BE2C (cell line): ENCODE data around the gene ESRRB.

ENCODE experiments used
- DNase-seq: peaks from one replicate; pipeline ENCODE4 v3.0.0-alpha.2; 2020
- H3K27me3 ChIP-seq: fragments of 250-450 bp; sonication (Bioruptor Pico); 2 replicates; pipeline ENCODE4 v1.5.1; 2020; ENCODE audit warnings: mild to moderate bottlenecking
- H3K36me3 ChIP-seq: fragments of 250-450 bp; sonication (Bioruptor Pico); 2 replicates; pipeline ENCODE4 v1.5.1; 2020; ENCODE audit warnings: mild to moderate bottlenecking
- H3K4me1 ChIP-seq: fragments of 250-450 bp; sonication (Bioruptor Pico); 2 replicates; pipeline ENCODE4 v1.5.1; 2020
- H3K4me3 ChIP-seq: 2 replicates; pipeline ENCODE4 v1.5.1; 2011; ENCODE audit warnings: low read depth, low read length
- H3K9me3 ChIP-seq: fragments of 250-450 bp; sonication (Bioruptor Pico); 2 replicates; pipeline ENCODE4 v1.5.1; 2020
- TF ChIP-seq, protein P1 (sequence below): IDR thresholded peaks from 2 replicates; pipeline ENCODE4 v1.5.1; 2012; ENCODE audit warnings: mild to moderate bottlenecking, low read depth, low read length

ESRRB gene

DNA sequence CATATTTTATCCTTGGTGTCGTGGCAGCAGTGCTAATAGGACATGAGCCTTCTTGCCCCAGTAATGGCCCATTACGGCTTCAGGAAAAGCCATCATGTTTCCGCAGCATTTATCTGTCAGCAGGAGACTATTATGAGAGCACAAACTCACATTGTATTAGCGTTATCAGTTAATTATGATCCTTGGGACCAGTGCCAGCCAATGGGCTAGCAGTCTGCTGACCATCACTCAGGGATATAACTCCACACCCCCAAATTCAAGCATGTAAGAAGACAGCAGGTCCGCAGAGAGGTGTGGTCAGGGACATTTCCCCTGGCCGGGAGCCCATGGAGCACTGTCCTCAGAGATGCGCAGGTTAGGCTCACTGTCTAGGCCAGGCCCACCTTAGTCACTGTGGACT, 4.9 kb upstream of the ESRRB start:
- Histone ChIP-seq H3K9me3 (no peaks in the 10 kb centered on the region), H3K4me1 (peaks cover 7% of the 10 kb centered on the region), H3K27me3 (peaks cover 62% of the 10 kb centered on the region), H3K4me3 (no peak overlapping the region), H3K36me3 (no peaks in the 10 kb centered on the region)
- DNase-seq: peak; percentile 54
- TF ChIP-seq, protein P1, sequence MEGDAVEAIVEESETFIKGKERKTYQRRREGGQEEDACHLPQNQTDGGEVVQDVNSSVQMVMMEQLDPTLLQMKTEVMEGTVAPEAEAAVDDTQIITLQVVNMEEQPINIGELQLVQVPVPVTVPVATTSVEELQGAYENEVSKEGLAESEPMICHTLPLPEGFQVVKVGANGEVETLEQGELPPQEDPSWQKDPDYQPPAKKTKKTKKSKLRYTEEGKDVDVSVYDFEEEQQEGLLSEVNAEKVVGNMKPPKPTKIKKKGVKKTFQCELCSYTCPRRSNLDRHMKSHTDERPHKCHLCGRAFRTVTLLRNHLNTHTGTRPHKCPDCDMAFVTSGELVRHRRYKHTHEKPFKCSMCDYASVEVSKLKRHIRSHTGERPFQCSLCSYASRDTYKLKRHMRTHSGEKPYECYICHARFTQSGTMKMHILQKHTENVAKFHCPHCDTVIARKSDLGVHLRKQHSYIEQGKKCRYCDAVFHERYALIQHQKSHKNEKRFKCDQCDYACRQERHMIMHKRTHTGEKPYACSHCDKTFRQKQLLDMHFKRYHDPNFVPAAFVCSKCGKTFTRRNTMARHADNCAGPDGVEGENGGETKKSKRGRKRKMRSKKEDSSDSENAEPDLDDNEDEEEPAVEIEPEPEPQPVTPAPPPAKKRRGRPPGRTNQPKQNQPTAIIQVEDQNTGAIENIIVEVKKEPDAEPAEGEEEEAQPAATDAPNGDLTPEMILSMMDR: no peak

DNA sequence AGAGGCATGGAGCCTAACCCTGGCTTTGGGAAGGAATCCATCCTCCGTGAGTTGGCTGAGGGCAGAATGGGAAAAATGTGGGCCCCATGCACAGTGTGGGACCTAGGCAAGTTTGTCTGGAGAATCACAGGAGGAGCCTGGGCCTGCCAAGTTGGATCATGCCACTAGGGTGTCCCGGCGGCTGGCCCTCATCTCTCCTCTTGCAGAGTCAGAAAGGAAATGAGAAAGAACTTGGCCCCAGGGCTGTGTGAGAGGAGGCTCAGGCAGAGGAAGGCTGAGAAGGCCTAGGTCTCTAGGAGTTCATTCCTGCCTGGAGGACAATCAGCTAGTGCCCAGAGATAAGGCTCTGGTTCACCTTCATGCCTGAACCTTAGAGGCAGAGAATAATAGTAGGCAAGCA, 2.5 kb upstream of the ESRRB start:
- no peak for DNase-seq
- peaks cover 7% of the 10 kb centered on the region for H3K4me1 ChIP-seq
- TF ChIP-seq, protein P1: no peak
- no peaks in the 10 kb centered on the region for H3K9me3 ChIP-seq
- H3K4me3 ChIP-seq: no peak overlapping the region
- H3K27me3 ChIP-seq: peaks cover 83% of the 10 kb centered on the region
- no peaks in the 10 kb centered on the region for H3K36me3 ChIP-seq

DNA sequence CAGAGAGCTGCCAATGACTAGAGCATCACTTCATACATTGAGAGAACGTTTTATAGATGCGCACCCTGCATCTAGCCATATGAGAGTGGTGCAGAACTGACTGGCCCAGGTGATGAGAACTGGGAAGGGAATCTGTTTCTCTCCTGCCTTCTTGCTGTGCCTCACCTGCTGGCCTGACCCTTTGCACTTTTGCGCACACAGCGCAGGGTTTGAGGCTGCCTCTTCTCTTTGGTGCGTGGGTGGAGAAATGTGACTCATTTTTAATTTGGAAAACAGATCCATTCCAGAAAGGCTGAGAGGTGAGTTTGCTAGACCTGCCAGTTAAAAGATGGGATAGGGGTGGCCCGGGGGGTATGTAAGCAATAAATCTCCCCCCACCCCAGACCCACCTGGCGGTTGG, 453 bp upstream of the ESRRB start:
- Histone ChIP-seq H3K4me3 (no peak overlapping the region), H3K4me1 (peaks cover 6% of the 10 kb centered on the region), H3K27me3 (peaks cover 88% of the 10 kb centered on the region), H3K9me3 (no peaks in the 10 kb centered on the region), H3K36me3 (no peaks in the 10 kb centered on the region)
- no peak for DNase-seq
- TF ChIP-seq, protein P1: no peak

DNA sequence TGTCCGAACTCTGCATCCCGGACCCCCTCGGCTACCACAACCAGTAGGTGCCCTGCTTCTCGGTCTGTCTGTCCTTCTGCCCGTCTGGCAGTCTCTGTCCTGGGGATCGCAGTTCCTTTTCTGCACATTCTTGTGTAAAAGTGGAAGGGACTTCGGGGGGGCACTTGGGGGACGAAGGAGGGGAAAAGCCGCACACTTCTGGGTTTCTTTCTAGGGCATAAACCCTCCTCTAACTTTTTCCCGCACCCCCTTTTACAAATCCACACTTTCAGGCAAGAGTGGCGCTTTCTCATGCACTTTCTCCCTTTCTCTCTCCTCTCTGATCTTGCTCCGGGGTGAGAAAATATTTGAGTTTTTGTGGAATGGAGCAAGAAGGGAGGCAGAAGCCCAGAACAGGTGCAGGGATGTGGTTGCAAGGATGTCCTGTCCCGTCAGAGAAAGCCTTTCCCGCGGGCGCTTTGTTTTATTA, 506 bp downstream of the ESRRB start:
- no peak overlapping the region; the same call in 1 of the 2 replicates for H3K4me3 ChIP-seq
- H3K9me3 ChIP-seq: no peaks in the 10 kb centered on the region
- H3K27me3 ChIP-seq: peaks cover 92% of the 10 kb centered on the region

DNA sequence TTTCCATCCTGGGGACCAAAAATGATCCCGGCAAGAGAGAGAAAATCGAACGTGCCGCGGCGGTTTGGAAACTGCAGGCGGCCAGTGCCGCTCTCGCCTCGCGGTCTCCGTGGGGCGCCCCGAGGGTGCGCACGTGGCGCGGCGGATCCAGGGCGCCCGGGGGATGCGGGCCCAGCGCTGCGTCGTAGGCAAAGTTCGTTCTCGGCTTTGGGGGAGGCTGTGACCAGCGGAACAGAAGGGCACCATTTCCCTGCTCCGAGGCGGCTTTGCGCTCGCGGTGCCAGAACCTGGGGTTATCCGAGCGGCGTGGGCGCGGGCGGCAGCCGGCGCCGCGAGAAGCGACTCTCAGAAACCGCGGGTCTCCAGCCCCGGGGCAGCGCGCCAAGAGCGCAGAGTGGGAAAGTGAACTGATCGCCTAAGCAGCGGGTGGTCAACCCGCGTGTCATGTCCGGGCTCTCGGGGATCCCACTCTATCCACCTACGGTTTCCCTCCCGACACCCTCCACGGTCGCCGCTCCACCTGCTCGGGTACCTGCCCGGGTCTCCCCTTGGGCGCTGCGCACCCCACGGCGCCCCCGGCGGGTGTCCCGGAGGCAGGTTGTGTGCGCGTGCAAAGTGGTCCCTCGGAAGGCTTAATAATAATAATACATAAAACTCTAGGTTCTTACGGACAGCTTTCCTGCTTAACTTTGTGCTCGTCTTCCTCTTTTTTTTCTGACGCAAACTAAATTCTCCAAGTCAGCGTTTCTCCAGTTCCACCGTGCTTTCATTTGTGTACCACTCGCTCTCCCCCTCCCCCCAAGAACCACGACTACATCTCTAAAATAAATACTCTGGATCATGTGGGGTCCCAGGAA, 1.2 kb downstream of the ESRRB start:
- H3K9me3 ChIP-seq: no peaks in the 10 kb centered on the region
- no peak overlapping the region for H3K4me3 ChIP-seq
- no peaks in the 10 kb centered on the region for H3K36me3 ChIP-seq
- peaks cover 98% of the 10 kb centered on the region for H3K27me3 ChIP-seq
- H3K4me1 ChIP-seq: no peaks in the 10 kb centered on the region
- no peak for DNase-seq
- TF ChIP-seq, protein P1: no peak

More for the DNA sequence above, 506 bp downstream of the ESRRB start:
- no peaks in the 10 kb centered on the region for H3K36me3 ChIP-seq
- no peaks in the 10 kb centered on the region for H3K4me1 ChIP-seq
- no peak for DNase-seq
- TF ChIP-seq, protein P1: no peak

DNA sequence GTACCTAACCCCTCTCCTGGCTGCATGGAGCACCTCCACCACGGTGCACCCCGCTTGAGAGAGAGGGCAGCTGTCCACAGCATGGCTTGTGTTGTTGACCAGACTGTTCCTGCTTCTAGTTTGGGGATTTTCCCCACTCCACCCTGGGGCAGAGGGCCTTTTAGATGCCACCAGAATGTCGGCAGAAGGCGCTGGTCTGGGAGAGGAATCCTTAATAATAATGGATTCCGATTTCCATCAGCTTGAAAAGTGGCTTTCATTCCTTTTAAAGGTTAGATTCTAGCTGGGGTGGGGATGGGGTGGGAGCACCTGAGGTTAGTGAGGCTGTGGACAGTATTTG, 1.8 kb downstream of the ESRRB start:
- no peaks in the 10 kb centered on the region for H3K4me1 ChIP-seq
- DNase-seq: no peak
- no peaks in the 10 kb centered on the region for H3K36me3 ChIP-seq
- TF ChIP-seq, protein P1: no peak
- peaks cover 98% of the 10 kb centered on the region for H3K27me3 ChIP-seq
- H3K4me3 ChIP-seq: no peak overlapping the region
- H3K9me3 ChIP-seq: no peaks in the 10 kb centered on the region
